Left ventricle myocardium superior (tissue), 1 donor: Measurements from ENCODE around the gene CCDC15. TPM values are rescaled to one million over a fixed set of nuclear protein-coding genes. Genes with fewer than 3 reads are reported as not detected.

ENCODE experiments used
- ATAC-seq: fragments of 200-7000 bp; cut with Tn5 transposase; one replicate; pipeline ENCODE4 v1.9.1; 2020; ENCODE audit warnings: mild to moderate bottlenecking, moderate library complexity
- DNase-seq: peaks from one replicate; pipeline ENCODE4 v3.0.0-alpha.2; 2020
- intact Hi-C: fragments of 100-400 bp; cut with micrococcal nuclease; formaldehyde crosslinking; loops from one replicate; pipeline ENCODE4 v1.11.0; 2022
- long read RNA-seq: library from polyadenylated mRNA; unstranded; transcript quantifications from one replicate; pipeline ENCODE4 v2.0.0, GENCODE V29; 2021
- total RNA-seq: library from RNA; stranded (reverse); fragmentation: NEBNext Ultra II Directional; extraction: Animal tissue kit (Norgen Biotek cat#: 25700); gene quantifications from one replicate; pipeline ENCODE4 v1.2.1, GENCODE V29; 2021
- donor health status: DM: no; HTN: yes; CAD: no; lungs with severe emphysema.

Gene CCDC15
- 0.25 TPM for total RNA-seq
- long read RNA-seq = 0 reads

- DNase-seq = peak; percentile 97
- intact Hi-C loops = no loop called here
These were observed at the start of gene CCDC15 for GRCh38 chr11:124953753-124954589. TSS of gene CCDC15 (plus strand) at chr11:124954202. CDS start at chr11:124954733, 531 bp downstream.

GRCh38 chr11:124915541-124916369 lies 38.2 kb upstream of the CCDC15 start:
- ATAC-seq (no peak), DNase-seq (no peak)
- intact Hi-C loops = no loop called here

More at GRCh38 chr11:124953753-124954589, at the start of gene CCDC15:
- peak; percentile 100 for ATAC-seq

- ATAC-seq = no peak
- intact Hi-C loops = no loop called here
- no peak for DNase-seq
These were observed 37.7 kb upstream of the CCDC15 start for GRCh38 chr11:124916370-124916710.

- intact Hi-C loops = no loop called here
- no peak for ATAC-seq
- DNase-seq = no peak
These were observed 36.8 kb upstream of the CCDC15 start for GRCh38 chr11:124917115-124917637.

- intact Hi-C loops = no loop called here
- no peak for ATAC-seq
- no peak for DNase-seq
These were observed 35.1 kb upstream of the CCDC15 start, which contains the start of gene HEPN1 for GRCh38 chr11:124918950-124919349. TSS of gene HEPN1 (plus strand) at chr11:124919250.

GRCh38 chr11:124919898-124920297 lies 34.1 kb upstream of the CCDC15 start:
- no peak for ATAC-seq
- intact Hi-C loops = no loop called here
- no peak for DNase-seq

- ATAC-seq (no peak), DNase-seq (no peak)
- intact Hi-C loops = no loop called here
These were observed 33.6 kb upstream of the CCDC15 start for GRCh38 chr11:124920356-124920755.

GRCh38 chr11:124920870-124921609 lies 33.0 kb upstream of the CCDC15 start:
- intact Hi-C loops = no loop called here
- DNase-seq (peak; percentile 88), ATAC-seq (peak; percentile 89)

- no peak for ATAC-seq
- no peak for DNase-seq
These were observed 31.2 kb upstream of the CCDC15 start for GRCh38 chr11:124922831-124923230.

GRCh38 chr11:124923296-124923695 lies 30.7 kb upstream of the CCDC15 start:
- ATAC-seq = no peak
- intact Hi-C loops = no loop called here
- no peak for DNase-seq

More at GRCh38 chr11:124922831-124923230, 31.2 kb upstream of the CCDC15 start:
- intact Hi-C loops = no loop called here

GRCh38 chr11:124928942-124929665 lies 24.9 kb upstream of the CCDC15 start:
- intact Hi-C loops = no loop called here
- ATAC-seq = no peak

GRCh38 chr11:124930799-124931198 lies 23.2 kb upstream of the CCDC15 start:
- ATAC-seq = no peak
- intact Hi-C loops = no loop called here
- no peak for DNase-seq

More at GRCh38 chr11:124928942-124929665, 24.9 kb upstream of the CCDC15 start:
- no peak for DNase-seq

- no peak for DNase-seq
- intact Hi-C loops = no loop called here
- no peak for ATAC-seq
These were observed 19.0 kb upstream of the CCDC15 start for GRCh38 chr11:124934862-124935547.

GRCh38 chr11:124935548-124936514 lies 18.2 kb upstream of the CCDC15 start, which contains the start of gene HEPACAM:
TSS of gene HEPACAM (minus strand) at chr11:124936047. CDS start at chr11:124936006, 41 bp downstream.
- ATAC-seq (no peak), DNase-seq (no peak)
- intact Hi-C loops = no loop called here

GRCh38 chr11:124937336-124937935 lies 16.6 kb upstream of the CCDC15 start:
- ATAC-seq (no peak), DNase-seq (no peak)
- intact Hi-C loops = no loop called here

GRCh38 chr11:124938206-124938765 lies 15.7 kb upstream of the CCDC15 start:
- no peak for DNase-seq
- no peak for ATAC-seq
- intact Hi-C loops = no loop called here
